DOHH2 (cell line): ENCODE data around the gene MED20.
A peak's percentile ranks its signal among the peaks of the same experiment; 100 is the strongest.

Source experiments
- H3F3A ChIP-seq: fragments of 200-600 bp; sonication (generic), shearing (Covaris generic); 2 replicates; pipeline ENCODE4 v1.6.0; 2016; ENCODE audit warnings: antibody characterized with exemption, mild to moderate bottlenecking; ENCODE audit not compliant: control insufficient read depth, insufficient read depth
- H3K27ac ChIP-seq: fragments of 200-600 bp; sonication (generic); 2 replicates; pipeline ENCODE4 v1.5.1; 2014; ENCODE audit warnings: low read depth, mild to moderate bottlenecking, low read length, moderate library complexity
- H3K27me3 ChIP-seq: fragments of 200-600 bp; sonication (generic); 2 replicates; pipeline ENCODE4 v1.6.1; 2014; ENCODE audit warnings: mild to moderate bottlenecking, low read length, mixed read lengths; ENCODE audit not compliant: control insufficient read depth
- H3K36me3 ChIP-seq: fragments of 200-600 bp; sonication (generic); 2 replicates; pipeline ENCODE4 v1.6.1; 2014; ENCODE audit warnings: mild to moderate bottlenecking, low read length, moderate library complexity, mixed read lengths; ENCODE audit not compliant: control insufficient read depth
- H3K4me1 ChIP-seq: fragments of 200-600 bp; sonication (generic); 2 replicates; pipeline ENCODE4 v1.6.1; 2014; ENCODE audit warnings: mild to moderate bottlenecking, low read length, mixed read lengths; ENCODE audit not compliant: control insufficient read depth
- H3K4me2 ChIP-seq: fragments of 200-600 bp; sonication (generic); 2 replicates; pipeline ENCODE4 v1.6.0; 2014; ENCODE audit warnings: mild to moderate bottlenecking, low read length, moderate library complexity
- H3K4me3 ChIP-seq: fragments of 200-600 bp; sonication (generic); 2 replicates; pipeline ENCODE4 v1.5.1; 2014; ENCODE audit warnings: mild to moderate bottlenecking, low read length, mixed read lengths
- H3K79me2 ChIP-seq: fragments of 200-600 bp; sonication (generic); 2 replicates; pipeline ENCODE4 v1.6.1; 2014; ENCODE audit warnings: mild to moderate bottlenecking, low read length, mixed read lengths; ENCODE audit not compliant: control insufficient read depth
- H3K9me2 ChIP-seq: fragments of 200-600 bp; sonication (generic); replicated peaks from 2 replicates; pipeline ENCODE4 v1.6.1; 2014; ENCODE audit warnings: mild to moderate bottlenecking, low read length, mixed read lengths; ENCODE audit not compliant: control insufficient read depth
- H3K9me3 ChIP-seq: fragments of 200-600 bp; sonication (generic); 2 replicates; pipeline ENCODE4 v1.6.1; 2014; ENCODE audit warnings: antibody characterized with exemption, low read length, mixed read lengths; ENCODE audit not compliant: control insufficient read depth, insufficient read depth
- H4K20me1 ChIP-seq: fragments of 200-600 bp; sonication (generic); 2 replicates; pipeline ENCODE4 v1.6.0; 2014; ENCODE audit warnings: low read depth, mild to moderate bottlenecking, antibody characterized with exemption, low read length, moderate library complexity; ENCODE audit not compliant: control insufficient read depth, insufficient read depth
- CTCF ChIP-seq: fragments of 200-600 bp; sonication (generic); IDR thresholded peaks from one replicate; pipeline ENCODE4 v1.5.1; 2014; ENCODE audit warnings: antibody characterized with exemption, mild to moderate bottlenecking, low read depth, low read length; ENCODE audit not compliant: poor library complexity, severe bottlenecking
- EZH2phosphoT487 ChIP-seq: fragments of 200-600 bp; sonication (generic); IDR thresholded peaks from 2 replicates; pipeline ENCODE4 v1.6.1; 2017; ENCODE audit warnings: borderline replicate concordance, mild to moderate bottlenecking, antibody characterized with exemption, low read length, moderate library complexity, mixed read lengths

The MED20 gene

GRCh38 chr6:41920921-41921711, at the start of gene MED20, which contains the start of gene BYSL:
TSS of gene MED20 (minus strand) at chr6:41921139. CDS start at chr6:41921018, 121 bp downstream.
TSS of gene BYSL (plus strand) at chr6:41921499. CDS start at chr6:41921563, 64 bp downstream.
- TF ChIP-seq CTCF = peak; percentile 97
- no peak for TF ChIP-seq EZH2phosphoT487
- Histone ChIP-seq H3F3A (0 out of 2 replicates have a peak, but pooled peaks cover under 1% of the 10 kb centered on the region), H3K9me3 (no peaks in the 10 kb centered on the region), H3K36me3 (peaks cover 52% of the 10 kb centered on the region), H3K27ac (peak within 1 kb of the TSS; percentile 80), H3K4me2 (peak within 1 kb of the TSS; percentile 82), H3K27me3 (no peaks in the 10 kb centered on the region), H3K9me2 (no peaks in the 10 kb centered on the region), H3K4me3 (peak within 1 kb of the TSS; percentile 95), H3K79me2 (peaks cover 86% of the 10 kb centered on the region), H3K4me1 (peaks cover 38% of the 10 kb centered on the region), H4K20me1 (peaks cover 6% of the 10 kb centered on the region; the same call in 1 of the 2 replicates)

- H3K4me2 ChIP-seq = peak overlapping the region; percentile 49
- peak overlapping the region; percentile 13; the same call in 1 of the 2 replicates for H3K4me3 ChIP-seq
- H3F3A ChIP-seq = no peaks in the 10 kb centered on the region
- H3K9me2 ChIP-seq = no peaks in the 10 kb centered on the region
- TF ChIP-seq EZH2phosphoT487 = no peak
- TF ChIP-seq CTCF = no peak
- no peaks in the 10 kb centered on the region for H3K27me3 ChIP-seq
- peaks cover 39% of the 10 kb centered on the region for H3K4me1 ChIP-seq
- H3K9me3 ChIP-seq = no peaks in the 10 kb centered on the region
- no peaks in the 10 kb centered on the region for H3K79me2 ChIP-seq
- no peaks in the 10 kb centered on the region for H3K36me3 ChIP-seq
- peak overlapping the region; percentile 3; the same call in 1 of the 2 replicates for H3K27ac ChIP-seq
- H4K20me1 ChIP-seq = no peaks in the 10 kb centered on the region
These were observed 49.5 kb upstream of the MED20 start for GRCh38 chr6:41970436-41970846.

GRCh38 chr6:41967312-41968287, 46.7 kb upstream of the MED20 start:
- Histone ChIP-seq H3K9me2 (no peaks in the 10 kb centered on the region), H3K27ac (no peak overlapping the region), H4K20me1 (no peaks in the 10 kb centered on the region), H3K9me3 (no peaks in the 10 kb centered on the region), H3K4me2 (no peak overlapping the region), H3F3A (no peaks in the 10 kb centered on the region), H3K79me2 (no peaks in the 10 kb centered on the region), H3K4me1 (peaks cover 14% of the 10 kb centered on the region), H3K4me3 (no peak overlapping the region), H3K27me3 (no peaks in the 10 kb centered on the region), H3K36me3 (no peaks in the 10 kb centered on the region)
- TF ChIP-seq EZH2phosphoT487 = no peak
- no peak for TF ChIP-seq CTCF
